Vagina (tissue), 2 donors: Measurements from ENCODE around the gene SLC26A9. TPM values are rescaled to one million over a fixed set of nuclear protein-coding genes. Genes with fewer than 3 reads are reported as not detected.

Experiments used
- DNase-seq, 2 donors: peaks; one replicate each; pipeline ENCODE4 v3.0.0-alpha.2; 2017; ENCODE audit errors: extremely low spot score in 2 of 2
- H3K27ac ChIP-seq: fragments of 200-600 bp; sonication (generic); one replicate; pipeline ENCODE4 v1.5.1; 2019
- H3K27me3 ChIP-seq: fragments of 200-600 bp; sonication (generic); one replicate; pipeline ENCODE4 v1.5.1; 2019
- H3K36me3 ChIP-seq, 2 donors: fragments of 200-600 bp; sonication (generic); one replicate each; pipeline ENCODE4 v1.5.1; 2017 to 2019
- H3K4me1 ChIP-seq: fragments of 200-600 bp; sonication (generic); one replicate; pipeline ENCODE4 v1.5.1; 2019
- H3K4me3 ChIP-seq, 2 donors: fragments of 200-600 bp; sonication (generic); 1 replicate in 1 of 2; 2 replicates in 1 of 2; pipeline ENCODE4 v1.5.1; 2016 to 2019
- H3K9me3 ChIP-seq: fragments of 200-600 bp; sonication (generic); one replicate; pipeline ENCODE4 v1.5.1; 2019
- CTCF ChIP-seq, 3 experiments: fragments of 450-650 bp in 2 of 3; fragments of 200-600 bp in 1 of 3; sonication (generic) in 1 of 3; IDR thresholded peaks; one replicate each; pipeline ENCODE4 v1.5.1; 2017 to 2019; ENCODE audit warnings: antibody characterized with exemption in 3 of 3, mild to moderate bottlenecking in 2 of 3, moderate library complexity in 2 of 3
- POLR2A ChIP-seq, 2 donors: fragments of 450-650 bp; IDR thresholded peaks; one replicate each; pipeline ENCODE4 v1.6.1; 2017; ENCODE audit warnings: antibody characterized with exemption in 2 of 2, mild to moderate bottlenecking in 2 of 2, moderate library complexity in 2 of 2
- POLR2AphosphoS5 ChIP-seq, 2 donors: sonication (generic); formaldehyde crosslinking; IDR thresholded peaks; one replicate each; pipeline ENCODE4 v1.9.0; 2017; ENCODE audit warnings: antibody characterized with exemption in 2 of 2, mild to moderate bottlenecking in 2 of 2, low read depth in 1 of 2; ENCODE audit not compliant: insufficient read depth in 1 of 2
- intact Hi-C: fragments of 100-400 bp; cut with DNase I; formaldehyde crosslinking; loops from one replicate; pipeline ENCODE4 v1.15.1; 2023
- total RNA-seq: library from RNA; depleted of rRNA; stranded (reverse); fragments of >200 nt; gene quantifications from one replicate; pipeline ENCODE4 v1.2.3, GENCODE V29; 2016

Gene SLC26A9
- total RNA-seq, 1 donor from 2014 or later, result 0.74 TPM

GRCh38 chr1:205936846-205937586, 6.2 kb downstream of the SLC26A9 start:
- Histone ChIP-seq H3K27me3 (no peaks in the 10 kb centered on the region), H3K9me3 (no peaks in the 10 kb centered on the region), H3K36me3 (no peaks in the 10 kb centered on the region), H3K27ac (no peak overlapping the region), H3K4me3 (no peak overlapping the region), H3K4me1 (no peaks in the 10 kb centered on the region)
- DNase-seq, result no peak
- TF ChIP-seq POLR2AphosphoS5 (IDR thresholded peaks at IDR 0.05; ENCODE audit: insufficient read depth in 1 of 2, low read depth in 1 of 2), result no peak
- TF ChIP-seq POLR2A (IDR thresholded peaks at IDR 0.05), result no peak
- TF ChIP-seq CTCF (IDR thresholded peaks at IDR 0.05), result no peak
- intact Hi-C loops, result no loop called here

- intact Hi-C loops, result no loop called here
- no peaks in the 10 kb centered on the region for H3K27me3 ChIP-seq
- TF ChIP-seq POLR2A (IDR thresholded peaks at IDR 0.05), result no peak
- TF ChIP-seq CTCF (IDR thresholded peaks at IDR 0.05), result no peak
- no peak for TF ChIP-seq POLR2AphosphoS5 (IDR thresholded peaks at IDR 0.05; ENCODE audit: insufficient read depth in 1 of 2, low read depth in 1 of 2)
Observed at GRCh38 chr1:205936311-205936710, 6.9 kb downstream of the SLC26A9 start.

GRCh38 chr1:205935869-205936268, 7.4 kb downstream of the SLC26A9 start:
- H3K36me3 ChIP-seq, result no peaks in the 10 kb centered on the region
- H3K4me3 ChIP-seq, result no peak overlapping the region
- no peaks in the 10 kb centered on the region for H3K4me1 ChIP-seq
- no peak for DNase-seq
- intact Hi-C loops, result no loop called here
- TF ChIP-seq CTCF (IDR thresholded peaks at IDR 0.05), result no peak
- TF ChIP-seq POLR2A (IDR thresholded peaks at IDR 0.05), result no peak
- TF ChIP-seq POLR2AphosphoS5 (IDR thresholded peaks at IDR 0.05; ENCODE audit: insufficient read depth in 1 of 2, low read depth in 1 of 2), result no peak
- H3K9me3 ChIP-seq, result no peaks in the 10 kb centered on the region
- H3K27me3 ChIP-seq, result no peaks in the 10 kb centered on the region
- no peak overlapping the region for H3K27ac ChIP-seq

More at GRCh38 chr1:205936311-205936710, 6.9 kb downstream of the SLC26A9 start:
- no peak overlapping the region for H3K27ac ChIP-seq
- no peak overlapping the region for H3K4me3 ChIP-seq
- no peak for DNase-seq
- no peaks in the 10 kb centered on the region for H3K9me3 ChIP-seq
- H3K4me1 ChIP-seq, result no peaks in the 10 kb centered on the region
- H3K36me3 ChIP-seq, result no peaks in the 10 kb centered on the region

GRCh38 chr1:205934788-205935187, 8.5 kb downstream of the SLC26A9 start:
- no peak overlapping the region for H3K27ac ChIP-seq

More at GRCh38 chr1:205934788-205935187, 8.5 kb downstream of the SLC26A9 start:
- no peaks in the 10 kb centered on the region for H3K9me3 ChIP-seq
- no peaks in the 10 kb centered on the region for H3K36me3 ChIP-seq
- intact Hi-C loops, result no loop called here
- no peak for DNase-seq
- TF ChIP-seq POLR2AphosphoS5 (IDR thresholded peaks at IDR 0.05; ENCODE audit: insufficient read depth in 1 of 2, low read depth in 1 of 2) (no peak), CTCF (IDR thresholded peaks at IDR 0.05) (no peak), POLR2A (IDR thresholded peaks at IDR 0.05) (no peak)
- no peaks in the 10 kb centered on the region for H3K27me3 ChIP-seq
- no peaks in the 10 kb centered on the region for H3K4me1 ChIP-seq
- H3K4me3 ChIP-seq, result no peak overlapping the region
